HCT116 (cell line): Measurements from ENCODE around the gene URM1. TPM values are rescaled to one million over a fixed set of nuclear protein-coding genes. Genes with fewer than 3 reads are reported as not detected.

ENCODE experiments used
- ATAC-seq: fragments of 200-7000 bp; cut with Tn5 transposase; 2 replicates; pipeline ENCODE4 v1.9.1; 2020; ENCODE audit warnings: mild to moderate bottlenecking, moderate library complexity
- BruUV-seq: library from RNA; stranded (reverse); fragments of 400-500 nt; replicated peaks from 2 replicates; lab custom pipeline; 2021; lab: Mats Ljungman, UMichigan
- CTCF ChIA-PET: fragments of 300-600 bp; sonication (Branson Sonifier 250); formaldehyde crosslinking; loops from one replicate; lab custom pipeline; 2021; ENCODE audit warnings: antibody characterized with exemption; lab: Charles Lee
- POLR2A ChIA-PET: fragments of 300-600, 350-600 bp; sonication (Branson Sonifier 250); formaldehyde crosslinking; loops from one replicate; lab custom pipeline; 2021; ENCODE audit warnings: antibody characterized with exemption; lab: Charles Lee
- RAD21 ChIA-PET, 2 experiments: fragments of 300-600 bp; sonication (Branson Sonifier 250); formaldehyde crosslinking; loops; one replicate each; lab custom pipeline; 2023; ENCODE audit warnings: low total read pairs in 2 of 2; ENCODE audit not compliant: uncharacterized antibody in 2 of 2, unreplicated experiment in 2 of 2, low non-redundant PET in 1 of 2; lab: Charles Lee
- DNase-seq: peaks from one replicate; pipeline ENCODE4 v3.0.0-alpha.2; 2010; ENCODE audit warnings: low read depth, low spot score
- H2AFZ ChIP-seq: fragments of 200-600 bp; shearing (Covaris generic), sonication (generic); 2 replicates; pipeline ENCODE4 v1.6.1; 2017; ENCODE audit warnings: low read depth, mixed run types, mixed read lengths, antibody characterized with exemption, low read length; ENCODE audit not compliant: poor library complexity, severe bottlenecking
- H3K27ac ChIP-seq: 2 replicates; pipeline ENCODE4 v1.5.1; 2012; ENCODE audit warnings: low read depth, low read length
- H3K27me3 ChIP-seq: fragments of 200-600 bp; sonication (generic); 2 replicates; pipeline ENCODE4 v1.6.1; 2016; ENCODE audit warnings: mixed run types, low read length, mixed read lengths; ENCODE audit not compliant: insufficient read depth
- H3K36me3 ChIP-seq, 2 experiments: fragments of 200-500 bp in 1 of 2; fragments of 200-600 bp in 1 of 2; sonication (Bioruptor generic) in 1 of 2; sonication (generic) in 1 of 2; 2 replicates each; pipeline versions ENCODE4 v1.5.1 to v1.6.1; 2014 to 2016; ENCODE audit warnings: low read length in 2 of 2, inconsistent platforms in 1 of 2, mixed read lengths in 1 of 2, mixed run types in 1 of 2; ENCODE audit not compliant: insufficient read depth in 2 of 2, control insufficient read depth in 1 of 2
- H3K4me1 ChIP-seq, 2 experiments: fragments of 200-600 bp in 1 of 2; sonication (generic) in 1 of 2; 2 replicates each; pipeline versions ENCODE4 v1.5.1 to v1.6.1; 2012 to 2017; ENCODE audit warnings: low read length in 2 of 2, inconsistent platforms in 1 of 2, mild to moderate bottlenecking in 1 of 2, mixed read lengths in 1 of 2, mixed run types in 1 of 2, moderate library complexity in 1 of 2; ENCODE audit not compliant: insufficient read depth in 2 of 2, control insufficient read depth in 1 of 2
- H3K4me2 ChIP-seq: fragments of 200-600 bp; sonication (generic); 2 replicates; pipeline ENCODE4 v1.6.1; 2017; ENCODE audit warnings: mixed run types, low read length, mixed read lengths
- H3K4me3 ChIP-seq, 2 experiments: fragments of 200-600 bp in 1 of 2; sonication (generic) in 1 of 2; replicated peaks in 1 of 2; 2 replicates each; pipeline ENCODE4 v1.5.1; 2011 to 2016; ENCODE audit warnings: low read length in 2 of 2, control low read depth in 1 of 2, low read depth in 1 of 2, mild to moderate bottlenecking in 1 of 2, mixed read lengths in 1 of 2, mixed run types in 1 of 2
- H3K79me2 ChIP-seq: fragments of 200-600 bp; sonication (generic); 2 replicates; pipeline ENCODE4 v1.6.1; 2017; ENCODE audit warnings: mild to moderate bottlenecking, mixed run types, low read length, moderate library complexity, mixed read lengths; ENCODE audit not compliant: insufficient read depth
- H3K9ac ChIP-seq: fragments of 200-600 bp; sonication (generic); 2 replicates; pipeline ENCODE4 v1.6.1; 2016; ENCODE audit warnings: low read length, mixed read lengths
- H3K9me2 ChIP-seq: fragments of 200-600 bp; sonication (generic), shearing (Covaris generic); 2 replicates; pipeline ENCODE4 v1.6.1; 2017; ENCODE audit warnings: mixed run types, mild to moderate bottlenecking, moderate library complexity; ENCODE audit not compliant: insufficient read depth
- H3K9me3 ChIP-seq, 2 experiments: fragments of 200-500 bp in 1 of 2; fragments of 200-600 bp in 1 of 2; sonication (Bioruptor generic) in 1 of 2; sonication (generic) in 1 of 2; 2 replicates each; pipeline ENCODE4 v1.6.1; 2014 to 2017; ENCODE audit warnings: low read length in 2 of 2, mixed read lengths in 2 of 2, inconsistent platforms in 1 of 2, low read depth in 1 of 2, mild to moderate bottlenecking in 1 of 2, mixed run types in 1 of 2, moderate library complexity in 1 of 2; ENCODE audit not compliant: control insufficient read depth in 1 of 2, insufficient read depth in 1 of 2
- H4K20me1 ChIP-seq: fragments of 200-600 bp; sonication (generic), shearing (Covaris generic); 2 replicates; pipeline ENCODE4 v1.6.1; 2017; ENCODE audit warnings: mixed run types, mild to moderate bottlenecking, moderate library complexity; ENCODE audit not compliant: insufficient read depth
- CEBPB ChIP-seq: IDR thresholded peaks from 2 replicates; pipeline ENCODE4 v1.6.1; 2012; ENCODE audit warnings: low read depth
- EZH2phosphoT487 ChIP-seq: fragments of 200-600 bp; IDR thresholded peaks from 2 replicates; pipeline ENCODE4 v1.6.1; 2018; ENCODE audit warnings: antibody characterized with exemption, borderline replicate concordance
- RAD21 ChIP-seq: IDR thresholded peaks from 2 replicates; pipeline ENCODE4 v1.6.1; 2012; ENCODE audit warnings: low read depth, mild to moderate bottlenecking
- SRF ChIP-seq: IDR thresholded peaks from 2 replicates; pipeline ENCODE4 v1.6.1; 2012; ENCODE audit warnings: low read depth
- TCF7L2 ChIP-seq: IDR thresholded peaks from 2 replicates; pipeline ENCODE4 v1.7.0; 2011; ENCODE audit warnings: borderline replicate concordance, inconsistent platforms; ENCODE audit not compliant: insufficient read depth, insufficient read length; ENCODE audit errors: extremely low read depth
- YY1 ChIP-seq: IDR thresholded peaks from 2 replicates; pipeline ENCODE4 v1.6.1; 2011; ENCODE audit warnings: low read length, low read depth, moderate library complexity, mild to moderate bottlenecking; ENCODE audit not compliant: insufficient replicate concordance; ENCODE audit errors: extremely low read depth
- ZFX ChIP-seq: fragments of 450-650 bp; IDR thresholded peaks from 2 replicates; pipeline ENCODE4 v1.6.1; 2017
- intact Hi-C: fragments of 100-400 bp; cut with micrococcal nuclease; formaldehyde crosslinking; loops from 2 replicates; pipeline ENCODE4 v1.10.0; 2022
- total RNA-seq: library from RNA; stranded (reverse); gene quantifications from one replicate; pipeline ENCODE4 v1.2.1, GENCODE V29; 2021; ENCODE audit not compliant: unreplicated experiment
- TF ChIP-seq, protein P1 (sequence below): IDR thresholded peaks from 2 replicates; pipeline ENCODE4 v1.6.1; 2012
- TF ChIP-seq, protein P2 (sequence below): IDR thresholded peaks from 2 replicates; pipeline ENCODE4 v1.6.1; 2012
- TF ChIP-seq, protein P3 (sequence below): IDR thresholded peaks from 2 replicates; pipeline ENCODE4 v1.6.1; 2011; ENCODE audit warnings: mild to moderate bottlenecking, low read length, moderate library complexity; ENCODE audit not compliant: insufficient replicate concordance; ENCODE audit errors: extremely low read depth
- TF ChIP-seq, protein P4 (sequence below), 3 experiments: fragments of 200-600 bp in 1 of 3; sonication (generic) in 1 of 3; IDR thresholded peaks in 2 of 3; conservative IDR thresholded peaks in 1 of 3; 2 replicates each; pipeline ENCODE4 v1.5.1; 2012 to 2017; ENCODE audit warnings: low read depth in 2 of 3, low read length in 2 of 3, antibody characterized with exemption in 1 of 3, borderline replicate concordance in 1 of 3, control low read depth in 1 of 3, mild to moderate bottlenecking in 1 of 3, mixed read lengths in 1 of 3, mixed run types in 1 of 3, moderate library complexity in 1 of 3; ENCODE audit not compliant: insufficient read depth in 1 of 3

The URM1 gene
- total RNA-seq, 1 experiment from 2014 or later: 51.6 TPM

DNA sequence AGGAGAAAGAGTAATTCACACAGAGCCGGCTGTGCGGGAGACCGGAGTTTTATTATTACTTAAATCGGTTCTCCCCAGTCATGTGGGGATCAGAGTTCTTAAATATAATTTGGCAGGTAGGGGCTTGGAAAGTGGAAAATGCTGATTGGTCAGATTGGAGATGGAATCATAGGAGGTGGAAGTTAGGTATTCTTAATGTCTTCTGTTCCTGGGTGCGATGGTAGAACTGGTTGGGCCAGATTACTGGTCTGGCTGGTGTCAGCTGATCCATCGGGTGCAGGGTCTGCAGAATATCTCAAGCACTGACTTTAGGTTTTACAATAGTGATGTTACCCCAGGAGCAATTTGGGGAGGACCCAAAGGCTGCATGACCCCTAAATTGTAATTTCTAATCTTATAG, 44.8 kb downstream of the URM1 start (continued):
- TF ChIP-seq, protein P1, sequence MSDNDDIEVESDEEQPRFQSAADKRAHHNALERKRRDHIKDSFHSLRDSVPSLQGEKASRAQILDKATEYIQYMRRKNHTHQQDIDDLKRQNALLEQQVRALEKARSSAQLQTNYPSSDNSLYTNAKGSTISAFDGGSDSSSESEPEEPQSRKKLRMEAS: no peak

DNA sequence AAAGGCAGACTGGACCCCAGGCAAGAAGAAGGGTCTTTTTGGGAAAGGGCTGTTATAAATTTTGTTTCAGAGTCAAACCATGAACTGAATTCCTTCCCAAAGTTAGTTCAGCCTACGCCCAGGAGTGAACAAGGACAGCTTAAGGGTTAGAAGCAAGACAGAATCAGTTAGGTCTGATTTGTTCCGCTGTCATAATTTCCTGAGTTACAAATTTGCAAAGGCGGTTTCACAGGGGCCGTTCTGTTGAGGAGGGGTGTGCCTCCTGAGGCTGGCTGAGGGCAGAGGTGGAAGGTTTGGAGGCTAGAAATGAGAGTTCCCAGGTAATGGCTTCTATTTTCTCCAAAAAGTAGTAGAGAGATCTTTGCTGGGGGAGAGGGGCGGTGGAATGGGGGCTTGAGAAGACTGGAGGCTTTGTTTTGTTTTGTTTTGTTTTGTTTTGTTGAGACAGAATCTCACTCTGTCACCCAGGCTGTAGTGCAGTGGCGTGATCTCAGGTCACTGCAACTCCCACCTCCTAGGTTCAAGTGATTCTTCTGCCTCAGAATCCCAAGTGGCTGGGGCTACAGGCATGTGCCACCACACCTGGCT, 45.4 kb downstream of the URM1 start:
- intact Hi-C loops: no loop called here
- Histone ChIP-seq H3K9me2 (no peaks in the 10 kb centered on the region), H3K9me3 (no peaks in the 10 kb centered on the region), H3K9ac (no peak overlapping the region), H3K79me2 (no peaks in the 10 kb centered on the region), H4K20me1 (no peaks in the 10 kb centered on the region), H3K4me2 (no peak overlapping the region), H3K27me3 (no peaks in the 10 kb centered on the region), H3K4me3 (no peak overlapping the region), H3K36me3 (no peaks in the 10 kb centered on the region), H3K4me1 (peaks cover 12 to 33% of the 10 kb centered on the region in 2 experiments), H2AFZ (no peak overlapping the region), H3K27ac (no peak overlapping the region)
- TF ChIP-seq, protein P2, sequence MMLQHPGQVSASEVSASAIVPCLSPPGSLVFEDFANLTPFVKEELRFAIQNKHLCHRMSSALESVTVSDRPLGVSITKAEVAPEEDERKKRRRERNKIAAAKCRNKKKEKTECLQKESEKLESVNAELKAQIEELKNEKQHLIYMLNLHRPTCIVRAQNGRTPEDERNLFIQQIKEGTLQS: no peak
- TF ChIP-seq, protein P1: no peak
- TF ChIP-seq, protein P3, sequence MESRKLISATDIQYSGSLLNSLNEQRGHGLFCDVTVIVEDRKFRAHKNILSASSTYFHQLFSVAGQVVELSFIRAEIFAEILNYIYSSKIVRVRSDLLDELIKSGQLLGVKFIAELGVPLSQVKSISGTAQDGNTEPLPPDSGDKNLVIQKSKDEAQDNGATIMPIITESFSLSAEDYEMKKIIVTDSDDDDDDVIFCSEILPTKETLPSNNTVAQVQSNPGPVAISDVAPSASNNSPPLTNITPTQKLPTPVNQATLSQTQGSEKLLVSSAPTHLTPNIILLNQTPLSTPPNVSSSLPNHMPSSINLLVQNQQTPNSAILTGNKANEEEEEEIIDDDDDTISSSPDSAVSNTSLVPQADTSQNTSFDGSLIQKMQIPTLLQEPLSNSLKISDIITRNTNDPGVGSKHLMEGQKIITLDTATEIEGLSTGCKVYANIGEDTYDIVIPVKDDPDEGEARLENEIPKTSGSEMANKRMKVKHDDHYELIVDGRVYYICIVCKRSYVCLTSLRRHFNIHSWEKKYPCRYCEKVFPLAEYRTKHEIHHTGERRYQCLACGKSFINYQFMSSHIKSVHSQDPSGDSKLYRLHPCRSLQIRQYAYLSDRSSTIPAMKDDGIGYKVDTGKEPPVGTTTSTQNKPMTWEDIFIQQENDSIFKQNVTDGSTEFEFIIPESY: no peak
- TF ChIP-seq CEBPB: no peak
- TF ChIP-seq SRF: no peak
- TF ChIP-seq EZH2phosphoT487: no peak
- no peak for TF ChIP-seq YY1
- no peak for TF ChIP-seq ZFX
- TF ChIP-seq TCF7L2: no peak
- no peak for TF ChIP-seq RAD21
- TF ChIP-seq, protein P4, sequence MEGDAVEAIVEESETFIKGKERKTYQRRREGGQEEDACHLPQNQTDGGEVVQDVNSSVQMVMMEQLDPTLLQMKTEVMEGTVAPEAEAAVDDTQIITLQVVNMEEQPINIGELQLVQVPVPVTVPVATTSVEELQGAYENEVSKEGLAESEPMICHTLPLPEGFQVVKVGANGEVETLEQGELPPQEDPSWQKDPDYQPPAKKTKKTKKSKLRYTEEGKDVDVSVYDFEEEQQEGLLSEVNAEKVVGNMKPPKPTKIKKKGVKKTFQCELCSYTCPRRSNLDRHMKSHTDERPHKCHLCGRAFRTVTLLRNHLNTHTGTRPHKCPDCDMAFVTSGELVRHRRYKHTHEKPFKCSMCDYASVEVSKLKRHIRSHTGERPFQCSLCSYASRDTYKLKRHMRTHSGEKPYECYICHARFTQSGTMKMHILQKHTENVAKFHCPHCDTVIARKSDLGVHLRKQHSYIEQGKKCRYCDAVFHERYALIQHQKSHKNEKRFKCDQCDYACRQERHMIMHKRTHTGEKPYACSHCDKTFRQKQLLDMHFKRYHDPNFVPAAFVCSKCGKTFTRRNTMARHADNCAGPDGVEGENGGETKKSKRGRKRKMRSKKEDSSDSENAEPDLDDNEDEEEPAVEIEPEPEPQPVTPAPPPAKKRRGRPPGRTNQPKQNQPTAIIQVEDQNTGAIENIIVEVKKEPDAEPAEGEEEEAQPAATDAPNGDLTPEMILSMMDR (IDR thresholded peaks at IDR 0.05 in 2 of 3, conservative IDR thresholded peaks at IDR 0.05 in 1 of 3; ENCODE audit: borderline replicate concordance in 1 of 3, insufficient read depth in 1 of 3, low read depth in 2 of 3, low read length in 2 of 3): no peak
- DNase-seq (no peak), ATAC-seq (no peak)
- RAD21 ChIA-PET: no interaction called here
- no TSS peak for BruUV-seq
- CTCF ChIA-PET: interaction anchor here (1.0 kb wide), 1 partner anchor 55 kb away, joined by 4 read pairs; no protein-coding TSS in a partner anchor
- POLR2A ChIA-PET: no interaction called here
